ENCODE results near the gene NCAM1. TPM values are rescaled to one million over a fixed set of nuclear protein-coding genes. Genes with fewer than 3 reads are reported as not detected.

Gene NCAM1
- total RNA-seq, 1 donor from 2014 or later, result 0.90 TPM

DNA sequence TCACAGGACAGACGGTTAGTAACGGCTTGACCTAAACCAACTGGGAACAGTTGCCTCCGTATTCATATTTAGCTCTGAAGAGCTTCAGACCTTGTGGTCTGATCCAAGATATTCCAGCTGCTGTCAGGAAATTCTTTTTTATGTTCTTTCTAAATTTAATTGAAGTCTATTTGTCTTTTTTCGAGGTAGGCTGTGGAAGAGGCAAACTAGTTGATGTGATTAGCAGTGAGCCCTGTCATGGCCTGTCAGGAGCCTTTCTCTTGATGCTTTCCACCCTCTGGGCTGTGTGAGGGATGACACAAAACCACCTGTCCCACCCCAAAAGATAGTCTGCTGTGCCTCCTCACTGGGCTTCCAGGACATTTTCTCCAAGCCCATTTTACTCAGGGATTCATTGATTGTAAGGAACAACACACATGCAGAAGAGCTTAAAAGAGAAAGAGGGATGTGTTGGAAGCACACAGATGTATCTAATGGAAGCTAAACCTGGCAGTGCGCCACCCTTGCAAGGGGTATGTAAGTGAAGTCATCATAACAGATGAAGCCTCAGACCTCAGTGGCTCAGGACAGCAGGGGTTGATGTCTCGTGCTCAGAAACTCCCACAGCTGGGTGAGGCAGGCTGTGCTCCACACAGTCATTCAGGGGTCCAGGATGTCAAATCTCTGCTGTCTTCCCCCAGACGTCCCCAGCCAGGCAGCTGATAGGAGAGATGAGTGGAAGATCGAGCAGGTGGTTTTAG is 170.0 kb downstream of the NCAM1 start:
- no peak for DNase-seq (ENCODE audit: low read depth in 2 of 2)

DNA sequence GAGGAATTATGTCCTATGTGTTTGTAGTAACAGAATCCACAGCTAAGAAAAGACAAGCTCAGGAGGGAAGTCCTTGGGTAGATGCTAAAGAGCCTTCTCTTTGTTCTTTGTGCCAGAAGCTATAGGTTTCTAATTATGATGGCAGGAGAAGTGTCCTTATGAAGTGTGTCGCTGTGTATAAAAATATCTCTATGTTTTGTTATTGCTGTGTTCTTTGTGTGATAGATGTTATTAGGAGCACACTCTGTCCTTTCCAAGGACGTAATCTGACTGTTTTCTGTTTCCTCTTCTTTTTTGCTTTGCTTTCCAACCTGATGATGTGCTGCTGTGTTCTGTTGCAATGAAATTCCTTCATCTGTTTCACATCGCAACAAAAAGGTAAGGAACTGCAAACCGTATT is 171.9 kb downstream of the NCAM1 start:
- DNase-seq (ENCODE audit: low read depth in 2 of 2), result no peak

DNA sequence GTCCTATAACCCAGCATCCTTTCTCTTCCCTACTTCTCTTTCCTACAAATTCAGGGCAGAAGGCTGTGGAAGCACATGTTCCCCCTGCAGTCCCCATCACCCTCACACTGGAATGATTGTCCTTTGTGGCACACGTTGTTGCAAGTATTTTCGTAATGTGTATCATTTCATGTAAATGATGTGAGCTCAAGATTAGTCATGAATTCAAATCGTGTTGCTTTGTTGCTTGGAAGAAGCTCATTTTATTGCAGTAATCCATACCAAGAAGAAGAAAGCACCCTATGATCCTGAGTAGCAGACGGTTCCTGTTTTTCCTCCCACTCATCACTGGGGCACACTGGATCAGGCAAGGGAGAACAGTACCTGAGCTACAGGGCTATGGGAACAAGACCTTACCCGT is 173.4 kb downstream of the NCAM1 start:
- no peak for DNase-seq (ENCODE audit: low read depth in 2 of 2)

DNA sequence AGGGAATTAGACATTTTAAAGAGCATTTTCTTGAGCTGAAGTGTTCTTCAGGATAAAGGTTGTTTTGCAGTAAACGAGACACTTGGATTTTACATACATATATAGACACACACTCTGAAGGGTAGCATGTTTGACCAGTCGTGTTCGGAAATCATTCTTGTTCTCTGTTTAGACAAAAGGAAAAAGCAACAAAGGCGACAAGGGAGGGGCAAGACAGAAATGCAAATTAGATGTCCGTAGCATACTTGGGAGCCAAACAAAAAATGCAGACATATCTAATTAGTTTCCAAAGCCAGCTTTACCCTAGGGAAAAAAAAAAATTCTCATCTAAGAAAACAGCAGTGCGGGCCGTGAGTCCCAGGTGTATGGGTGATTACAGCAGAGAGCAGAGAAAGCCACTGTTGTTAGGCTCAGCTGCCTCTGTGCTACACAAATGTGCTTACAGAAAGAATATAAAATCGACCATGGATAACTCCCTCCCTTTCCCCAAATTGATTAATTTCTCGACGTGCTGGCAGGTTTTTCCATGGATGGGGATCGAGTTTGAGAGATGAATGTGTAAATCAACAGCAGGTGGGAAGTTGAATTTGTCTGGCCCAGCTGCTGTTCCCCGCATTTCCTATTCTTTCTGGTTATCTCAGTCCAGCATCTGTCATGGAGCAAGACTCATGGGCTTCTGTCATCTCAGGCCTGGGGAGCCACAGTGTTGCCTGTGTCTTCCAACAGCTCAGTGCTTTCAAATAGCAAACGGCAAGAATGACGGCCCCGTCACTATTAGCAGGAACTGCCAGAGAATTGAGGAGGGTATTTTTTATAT is 176.7 kb downstream of the NCAM1 start:
- DNase-seq (ENCODE audit: low read depth in 2 of 2), result no peak

DNA sequence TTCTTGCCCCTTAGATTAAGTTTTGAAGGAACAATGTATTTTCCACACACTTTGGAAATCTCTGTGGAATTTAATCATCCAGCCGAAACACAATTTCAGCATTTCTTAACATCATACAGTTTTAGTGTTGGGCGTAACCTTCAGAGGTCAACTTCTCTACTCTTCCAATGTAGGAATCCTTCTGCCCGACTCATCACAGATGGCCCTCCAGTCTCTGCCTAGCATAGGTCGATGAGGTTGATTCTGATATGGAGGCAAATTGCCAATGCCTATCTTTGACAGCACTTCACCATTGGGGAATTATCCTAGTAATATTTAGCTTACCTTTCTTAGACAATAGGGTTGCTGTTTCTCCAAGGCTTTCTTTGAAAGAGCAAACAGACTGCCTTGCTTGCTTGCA is 177.5 kb downstream of the NCAM1 start:
- DNase-seq (ENCODE audit: low read depth in 2 of 2), result no peak

DNA sequence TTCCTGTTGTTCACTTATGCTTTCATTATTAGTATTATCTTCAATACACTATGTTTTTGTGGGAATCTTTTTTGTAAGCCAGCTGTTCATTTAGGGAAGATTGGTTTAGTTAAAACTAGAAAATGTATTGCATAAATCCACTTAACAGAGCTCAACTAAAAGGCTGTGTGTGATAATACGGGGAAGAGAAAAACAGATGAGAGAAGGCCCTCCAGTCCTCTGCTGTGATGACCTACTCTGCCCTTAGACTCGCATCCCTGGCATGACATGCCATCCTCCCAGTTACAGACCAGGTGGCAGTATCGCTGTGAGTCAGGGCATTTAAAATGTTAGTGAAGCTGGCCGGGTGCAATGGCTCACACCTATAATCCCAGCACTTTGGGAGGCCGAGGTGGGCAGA is 179.8 kb downstream of the NCAM1 start:
- no peak for DNase-seq (ENCODE audit: low read depth in 2 of 2)

DNA sequence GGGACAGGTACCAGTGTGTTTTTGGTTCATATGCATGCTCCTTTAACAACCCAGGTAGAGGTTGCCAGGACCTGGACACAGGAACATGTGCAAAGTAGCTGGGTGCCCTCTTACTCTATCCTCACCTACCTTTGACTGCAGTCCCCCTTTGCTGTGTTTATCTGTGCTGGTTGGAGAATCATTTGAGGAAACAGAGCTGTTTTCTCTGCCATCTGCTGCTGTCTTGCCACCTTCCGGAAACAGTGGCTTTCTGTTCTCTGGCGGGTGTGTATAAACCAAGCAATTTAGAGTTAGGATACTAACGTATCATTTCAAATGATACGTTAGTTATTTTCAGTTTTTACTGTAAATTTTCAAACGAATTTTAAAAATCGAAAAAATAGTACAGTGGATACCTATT is 181.3 kb downstream of the NCAM1 start:
- DNase-seq (ENCODE audit: low read depth in 2 of 2), result no peak

DNA sequence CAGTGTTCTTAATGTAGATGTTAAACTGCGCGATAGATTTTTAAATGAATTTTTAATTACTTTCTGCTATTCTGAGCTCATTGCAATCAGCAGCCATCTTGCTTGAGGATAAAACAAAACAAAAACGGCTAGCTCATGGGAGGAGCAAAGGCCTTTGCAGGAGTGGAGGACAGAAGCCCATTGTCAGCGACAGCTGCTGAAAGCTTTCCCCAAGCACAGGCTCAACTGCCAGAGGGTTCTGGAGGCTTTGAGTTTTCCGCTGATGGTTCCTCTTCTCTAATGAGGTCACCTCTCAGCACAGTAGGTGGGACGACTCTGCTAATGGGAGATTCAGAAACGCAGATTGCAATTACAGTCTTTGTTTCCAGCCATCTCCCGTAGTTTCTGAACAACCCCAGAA is 186.0 kb downstream of the NCAM1 start:
- no peak for DNase-seq (ENCODE audit: low read depth in 2 of 2)

DNA sequence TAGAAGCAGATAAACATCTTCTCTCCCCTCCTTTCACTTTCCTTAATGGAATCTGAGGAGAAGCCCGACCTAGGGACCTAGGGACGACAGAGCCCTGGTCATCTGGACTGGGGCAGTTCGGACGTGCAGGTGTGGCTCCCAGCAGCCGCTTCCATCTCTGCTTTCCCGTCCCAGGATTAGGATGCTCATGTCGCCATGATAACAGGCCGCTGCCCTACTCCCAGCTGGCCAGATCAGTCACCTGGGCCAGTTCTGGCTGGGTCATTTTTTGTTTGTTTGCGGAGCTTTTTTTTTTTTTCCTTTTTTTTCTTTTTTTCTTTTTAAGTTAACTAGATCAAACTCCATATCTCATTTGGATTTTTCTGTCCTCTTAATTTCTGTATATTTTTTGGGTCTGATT is 186.9 kb downstream of the NCAM1 start:
- DNase-seq (ENCODE audit: low read depth in 2 of 2), result no peak

DNA sequence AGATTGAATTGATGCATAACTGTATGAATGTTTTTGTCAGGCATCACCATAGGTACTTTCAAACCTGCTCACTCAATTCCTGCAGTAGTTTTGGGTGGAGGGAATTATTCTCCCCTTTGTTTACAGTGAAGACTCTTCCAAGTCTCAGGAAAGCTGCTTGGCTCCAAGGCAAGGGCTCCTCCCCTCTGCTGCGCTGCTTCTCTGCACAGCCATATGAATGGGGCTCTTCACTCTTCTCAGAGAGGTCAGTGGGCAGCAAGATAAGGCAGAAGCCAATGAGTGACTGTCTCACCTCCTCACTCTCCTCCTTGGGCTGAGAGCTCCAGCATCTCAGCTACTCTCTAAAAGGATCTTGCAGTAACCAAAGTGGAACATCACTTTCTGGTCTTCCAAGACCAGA is 187.4 kb downstream of the NCAM1 start:
- no peak for DNase-seq (ENCODE audit: low read depth in 2 of 2)

DNA sequence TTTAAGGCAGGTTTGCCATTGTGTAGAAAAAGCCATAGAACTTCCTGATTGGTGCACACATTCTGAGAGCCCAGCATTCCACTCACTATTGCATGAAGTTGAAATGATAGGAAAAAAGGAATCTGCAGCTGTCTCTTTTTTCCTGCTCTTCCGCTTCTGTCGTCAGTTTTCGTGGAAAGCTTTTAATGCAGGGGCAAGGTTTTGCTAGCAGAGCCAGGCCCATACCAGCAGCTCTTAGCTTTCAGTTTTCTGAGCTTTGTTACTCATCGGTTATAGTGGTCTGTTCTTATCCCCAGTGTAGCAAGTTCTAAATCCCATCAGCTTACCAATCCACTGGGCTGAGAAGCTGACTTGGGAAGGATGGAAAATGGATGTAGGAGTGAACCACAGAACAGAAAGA is 190.3 kb downstream of the NCAM1 start:
- DNase-seq (ENCODE audit: low read depth in 2 of 2), result no peak

DNA sequence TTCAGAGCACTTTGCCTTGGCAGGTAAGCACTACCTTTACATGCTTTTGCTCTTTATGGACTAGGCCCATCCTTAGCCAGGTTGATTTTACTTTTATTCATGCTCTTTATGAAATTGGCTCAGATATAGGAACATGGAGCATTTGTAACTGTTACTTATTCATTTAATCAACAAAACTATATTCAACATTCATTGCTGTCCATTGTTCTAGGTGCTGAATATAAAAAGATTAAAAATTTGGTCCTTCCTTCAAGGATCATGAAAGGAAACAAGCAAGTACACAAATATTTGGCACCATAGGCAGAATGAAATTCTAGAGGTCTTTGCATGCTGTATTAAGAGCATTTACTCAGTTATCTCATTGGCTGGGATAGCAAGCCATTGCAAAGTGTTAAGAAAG is 191.3 kb downstream of the NCAM1 start:
- no peak for DNase-seq (ENCODE audit: low read depth in 2 of 2)

DNA sequence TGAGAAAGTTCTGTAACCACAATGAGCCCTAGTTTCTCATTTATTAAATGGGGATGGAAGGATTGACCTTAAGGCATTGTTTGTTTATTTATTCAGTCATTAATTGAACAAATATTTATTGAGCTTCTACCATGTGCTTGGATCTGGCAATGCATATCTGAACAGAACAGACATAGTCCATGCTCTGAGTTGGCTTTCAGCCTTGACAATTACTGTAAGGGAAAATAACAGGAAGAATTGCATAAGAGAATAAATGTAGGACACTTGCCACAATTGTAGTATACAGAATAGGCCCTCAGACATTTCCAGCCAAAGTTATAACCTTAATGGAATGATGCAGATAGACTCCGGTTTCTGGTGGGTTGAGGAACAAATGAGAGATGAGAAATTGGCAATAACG is 192.6 kb downstream of the NCAM1 start:
- DNase-seq (ENCODE audit: low read depth in 2 of 2), result peak in 1 of 2 donors; percentile 30

DNA sequence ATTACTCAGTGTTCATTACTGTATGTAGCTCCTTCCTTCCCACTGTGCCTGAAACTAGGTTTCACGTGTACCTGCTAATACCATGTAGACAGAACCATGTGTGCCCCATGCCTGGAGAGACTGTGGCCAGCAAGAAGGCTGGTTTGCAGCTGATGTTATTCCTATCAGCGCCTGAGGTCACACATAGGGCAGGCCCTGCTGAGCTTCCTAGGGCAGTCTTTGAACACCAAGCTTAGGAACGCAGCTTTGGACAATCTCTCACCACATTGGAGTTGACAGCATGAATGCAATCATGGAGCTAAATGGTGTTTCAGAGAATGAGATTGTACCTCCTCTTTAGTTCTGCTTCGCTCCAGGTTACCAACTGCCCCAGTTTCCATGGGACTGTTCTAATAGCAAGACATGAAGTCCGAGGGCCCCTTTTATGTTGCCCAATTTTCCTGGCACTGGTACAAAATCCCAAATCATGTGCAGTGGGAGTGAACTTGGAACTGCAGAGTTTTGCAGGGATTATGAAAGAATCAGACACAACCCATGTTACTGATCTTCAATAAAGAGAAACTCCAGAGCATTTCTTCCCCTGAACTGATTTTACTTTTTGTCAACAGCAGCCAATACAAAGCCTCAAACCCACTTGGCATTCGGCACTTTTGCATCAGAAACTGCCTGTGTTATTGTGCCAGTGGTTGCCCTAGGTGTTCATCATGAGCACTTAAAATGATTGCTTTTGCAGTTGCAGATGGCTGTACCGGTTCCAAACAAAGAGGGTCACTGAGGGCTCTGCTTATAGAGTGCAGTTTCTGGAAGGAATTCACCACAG is 199.0 kb downstream of the NCAM1 start:
- no peak for DNase-seq (ENCODE audit: low read depth in 2 of 2)

DNA sequence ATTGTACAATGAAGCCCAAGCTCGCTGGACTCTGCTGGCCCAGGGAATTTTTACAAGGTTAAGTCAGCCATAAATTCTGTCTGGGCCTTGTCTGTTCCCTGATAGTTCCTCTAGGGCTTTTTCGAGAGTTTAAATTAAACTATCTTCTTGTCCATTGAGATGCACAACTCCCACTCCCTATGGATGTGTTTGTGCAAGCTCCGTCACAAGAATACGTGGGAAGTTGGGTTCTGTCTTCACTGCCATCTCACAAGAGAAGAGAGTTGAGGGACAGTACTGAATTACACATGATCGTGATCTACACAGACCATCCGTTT is 199.5 kb downstream of the NCAM1 start:
- DNase-seq (ENCODE audit: low read depth in 2 of 2), result no peak

DNA sequence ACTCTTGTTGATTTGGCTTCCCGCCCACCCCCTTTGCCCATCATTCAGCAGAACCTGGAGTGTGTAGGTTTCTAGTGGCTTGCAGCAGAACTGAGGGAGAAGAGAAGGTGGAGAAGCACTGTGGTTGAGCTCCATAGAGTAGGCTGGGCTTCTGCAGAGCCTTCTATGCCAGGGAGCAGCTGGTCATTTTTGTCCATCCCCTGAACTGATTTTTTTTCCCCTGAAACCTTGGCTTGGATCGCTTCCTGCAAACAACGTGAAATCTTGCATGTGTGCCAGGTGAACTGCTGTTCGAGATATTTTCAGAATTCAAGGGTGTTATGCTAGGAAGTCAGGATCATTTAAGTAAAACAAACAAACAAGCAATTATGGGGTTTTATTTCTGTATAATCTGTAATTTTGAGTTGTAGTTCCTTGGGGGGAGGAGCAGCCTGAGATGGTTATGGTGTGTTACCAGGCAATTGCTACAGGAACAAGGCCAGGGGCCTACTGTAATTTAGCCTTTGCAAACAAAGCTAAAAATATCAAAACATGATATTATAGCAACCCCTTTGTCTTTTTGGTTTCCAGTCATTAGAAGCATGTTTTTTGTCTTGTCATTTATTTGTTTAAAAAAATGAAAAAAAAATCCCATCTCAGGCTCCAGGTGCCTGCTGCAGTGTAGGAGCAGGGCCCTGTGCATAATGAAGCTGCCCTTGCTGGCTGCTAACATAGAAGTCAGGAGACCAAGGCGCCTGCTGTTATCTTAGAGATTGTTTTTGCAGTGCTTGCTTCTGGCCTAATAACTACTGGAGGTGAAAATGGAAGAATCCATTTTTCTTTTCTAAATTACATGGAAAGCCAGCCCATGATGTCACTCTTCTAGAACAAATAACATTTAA is 200.7 kb downstream of the NCAM1 start:
- peak in 1 of 2 donors; percentile 59 for DNase-seq (ENCODE audit: low read depth in 2 of 2)

DNA sequence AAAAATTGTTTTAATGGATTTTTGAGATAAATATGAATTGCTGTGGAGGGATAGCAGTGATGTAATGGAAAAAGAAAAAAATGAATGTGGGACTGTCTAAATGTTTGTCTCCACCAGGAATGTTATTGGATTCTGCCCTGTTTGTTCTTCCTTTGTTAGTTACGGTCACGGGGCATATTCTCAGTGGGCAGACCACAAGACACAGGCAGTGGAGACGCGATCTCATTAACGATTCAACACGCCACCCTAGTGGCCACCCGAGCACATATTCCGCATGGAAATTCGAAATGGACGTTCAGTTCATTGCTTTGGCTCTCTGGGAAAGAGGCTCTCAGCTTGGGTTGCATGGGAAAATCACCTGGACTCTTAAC is 201.4 kb downstream of the NCAM1 start:
- peak in 1 of 2 donors; percentile 79 for DNase-seq (ENCODE audit: low read depth in 2 of 2)

DNA sequence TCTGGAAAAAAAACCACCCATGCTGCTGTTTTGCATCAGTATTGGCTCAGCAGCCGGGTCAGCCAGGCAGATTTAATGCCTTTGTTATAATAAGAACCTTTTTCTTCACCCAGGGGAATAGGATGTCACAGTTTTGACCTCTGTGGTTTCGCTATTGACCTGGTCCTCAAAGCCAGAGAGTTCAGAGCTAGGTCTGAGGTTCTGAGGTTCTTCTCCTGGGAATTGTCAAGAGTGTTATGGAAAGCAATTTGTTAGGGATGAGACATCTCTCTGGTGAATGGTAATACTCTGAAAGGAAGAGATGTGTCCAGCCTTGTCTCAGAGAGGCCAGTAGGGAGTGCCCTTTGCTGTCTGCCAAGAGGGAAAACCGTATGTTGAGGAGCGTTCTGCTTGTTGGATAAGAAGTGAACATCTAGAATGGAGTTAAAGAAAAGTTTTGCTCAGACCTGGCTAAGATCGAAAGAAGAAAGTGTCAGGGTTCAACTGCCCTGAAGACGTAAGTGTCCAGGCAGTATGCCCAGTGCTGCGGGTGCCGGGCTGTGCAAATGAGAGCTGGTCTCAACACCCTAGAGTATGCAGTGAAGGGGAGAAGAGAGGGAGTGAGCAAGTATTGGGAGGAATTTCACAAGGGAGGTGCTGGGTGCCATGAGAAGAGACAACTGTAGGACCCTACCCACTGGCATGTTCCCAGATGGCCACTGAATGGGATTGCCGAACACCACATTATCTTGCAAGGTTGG is 202.2 kb downstream of the NCAM1 start:
- DNase-seq (ENCODE audit: low read depth in 2 of 2), result no peak

DNA sequence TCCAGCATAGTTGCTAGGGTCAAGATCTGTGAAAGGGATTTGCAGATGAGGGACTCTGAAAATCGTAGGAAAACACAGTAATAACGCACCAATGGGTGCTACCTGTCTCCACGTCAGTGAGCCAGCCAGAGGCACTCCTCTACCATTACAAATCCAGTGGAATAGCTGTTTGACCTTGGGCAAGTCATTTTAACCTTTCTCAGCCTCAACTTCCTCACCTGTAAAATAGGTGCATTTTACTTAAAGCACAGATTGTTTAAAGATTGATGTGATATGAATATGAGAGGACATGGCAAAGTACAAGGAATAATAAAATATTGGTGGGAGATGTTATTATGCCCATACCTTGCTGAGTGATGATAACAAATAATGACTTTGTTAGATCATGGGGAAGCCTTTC is 205.1 kb downstream of the NCAM1 start:
- no peak for DNase-seq (ENCODE audit: low read depth in 2 of 2)

DNA sequence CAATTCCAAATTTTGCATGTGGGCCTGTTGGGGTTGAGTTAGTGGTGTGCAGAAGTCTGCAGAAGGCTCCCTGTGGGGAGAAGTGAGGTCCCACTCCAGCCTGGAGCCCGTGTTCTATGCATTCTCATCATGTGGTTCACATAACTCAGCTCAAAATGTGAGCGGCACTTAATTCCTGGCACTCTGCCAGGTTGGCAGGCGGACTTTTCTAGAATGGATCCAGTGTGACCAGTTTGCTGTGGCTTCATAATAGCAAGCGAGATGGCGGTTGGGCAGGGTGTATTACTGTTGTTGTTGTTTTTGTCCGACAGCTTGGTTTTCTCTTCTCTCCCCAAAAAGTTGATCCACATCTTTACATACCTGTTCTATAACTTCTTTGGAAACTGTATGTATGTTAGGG is 206.4 kb downstream of the NCAM1 start:
- DNase-seq (ENCODE audit: low read depth in 2 of 2), result no peak

All from dermis microvascular lymphatic vessel endothelial cell (primary cell).